ENCODE results near the gene CHAC2. TPM values are rescaled to one million over a fixed set of nuclear protein-coding genes. Genes with fewer than 3 reads are reported as not detected.
A peak's percentile ranks its signal among the peaks of the same experiment; 100 is the strongest.
"Not testable (repeated sequence)": the region's sequence is repeated elsewhere in the genome, so short reads cannot be mapped to it uniquely, and the experiment has no call there.

Gene CHAC2
- total RNA-seq, 1 donor from 2014 or later: 2.9 TPM

- no peak for TF ChIP-seq CTCF (IDR thresholded peaks at IDR 0.05; ENCODE audit: unreplicated experiment)
- Mint-ChIP-seq H3K36me3 (ENCODE audit: insufficient read depth) (peaks cover 11% of the 10 kb centered on the region), H3K4me1 (ENCODE audit: low read depth) (no peaks in the 10 kb centered on the region), H3K9me3 (ENCODE audit: low read depth) (no peaks in the 10 kb centered on the region), H3K4me3 (ENCODE audit: low read depth) (no peak overlapping the region), H3K27ac (no peak overlapping the region), H3K27me3 (no peaks in the 10 kb centered on the region)
- DNase-seq (ENCODE audit: low spot score, unreplicated experiment): no peak
Measured at GRCh38 chr2:53818854-53819435, 51.3 kb downstream of the CHAC2 start.

DNA sequence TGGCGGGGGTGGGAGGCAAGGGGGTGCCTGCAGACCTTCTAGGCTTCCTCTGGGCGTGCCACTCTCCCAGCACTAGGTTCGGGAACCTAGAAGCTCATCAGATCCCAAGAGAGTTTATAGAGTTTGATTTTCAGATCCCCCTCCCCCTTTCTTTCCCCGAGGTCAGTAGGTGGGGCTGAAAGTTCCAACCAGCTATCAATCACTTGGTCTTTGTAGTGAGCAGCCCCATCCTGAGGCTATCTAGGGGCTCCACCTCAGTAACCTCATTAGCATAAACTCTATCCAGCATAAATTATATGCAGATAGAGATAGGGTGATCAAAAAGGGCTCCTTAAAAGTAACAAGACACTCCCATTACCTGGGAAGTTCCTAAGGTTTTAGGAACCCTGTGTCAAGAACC, 52.0 kb downstream of the CHAC2 start:
- Mint-ChIP-seq H3K4me3 (ENCODE audit: low read depth) (no peak overlapping the region), H3K9me3 (ENCODE audit: low read depth) (no peaks in the 10 kb centered on the region), H3K4me1 (ENCODE audit: low read depth) (no peaks in the 10 kb centered on the region), H3K36me3 (ENCODE audit: insufficient read depth) (peaks cover 11% of the 10 kb centered on the region), H3K27me3 (no peaks in the 10 kb centered on the region), H3K27ac (no peak overlapping the region)
- no peak for TF ChIP-seq CTCF (IDR thresholded peaks at IDR 0.05; ENCODE audit: unreplicated experiment)
- DNase-seq (ENCODE audit: low spot score, unreplicated experiment): no peak

DNA sequence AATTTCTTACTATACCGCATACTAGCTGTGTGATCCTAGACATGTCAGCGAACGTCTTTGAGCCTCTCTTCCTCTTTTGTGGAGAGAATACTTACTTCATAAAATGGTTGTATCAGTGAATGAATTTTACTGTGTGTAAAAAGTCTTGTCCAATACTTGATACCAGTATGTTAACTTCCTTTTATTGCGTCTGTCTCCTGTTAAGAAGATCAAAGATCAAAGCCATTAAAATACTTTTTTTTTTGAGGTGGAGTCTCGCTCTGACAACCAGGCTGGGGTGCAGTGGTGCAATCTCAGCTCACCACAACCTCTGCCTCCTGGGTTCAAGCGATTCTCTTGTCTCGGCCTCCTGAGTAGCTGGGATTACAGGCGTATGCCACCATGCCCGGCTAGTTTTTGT, 52.4 kb downstream of the CHAC2 start:
- TF ChIP-seq CTCF (IDR thresholded peaks at IDR 0.05; ENCODE audit: unreplicated experiment): no peak
- Mint-ChIP-seq H3K36me3 (ENCODE audit: insufficient read depth) (peaks cover 11% of the 10 kb centered on the region), H3K9me3 (ENCODE audit: low read depth) (no peaks in the 10 kb centered on the region)

DNA sequence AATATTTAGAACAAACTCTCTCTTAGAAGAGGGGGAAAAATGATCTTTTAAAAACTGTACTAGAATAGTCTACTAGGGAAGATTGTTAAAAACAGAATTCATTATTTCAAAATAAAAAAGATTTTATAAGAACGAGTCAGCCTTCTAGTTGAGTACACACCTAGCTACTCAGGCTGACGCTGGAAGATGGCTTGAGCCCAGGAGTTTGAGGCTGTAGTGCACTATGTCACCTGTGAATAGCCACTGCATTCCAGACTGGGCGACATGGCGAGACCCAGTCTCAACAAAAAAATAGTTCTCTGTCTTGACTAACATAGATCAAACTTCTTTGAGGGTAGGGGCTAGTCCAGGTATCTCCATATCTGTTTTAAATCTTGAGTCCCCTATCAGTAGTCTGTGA, 53.1 kb downstream of the CHAC2 start:
- Mint-ChIP-seq H3K9me3 (ENCODE audit: low read depth) (no peaks in the 10 kb centered on the region), H3K4me3 (ENCODE audit: low read depth) (no peak overlapping the region), H3K27ac (no peak overlapping the region)

More for the DNA sequence above, 52.4 kb downstream of the CHAC2 start:
- no peaks in the 10 kb centered on the region for H3K4me1 Mint-ChIP-seq (ENCODE audit: low read depth)
- no peak overlapping the region for H3K4me3 Mint-ChIP-seq (ENCODE audit: low read depth)
- H3K27me3 Mint-ChIP-seq: no peaks in the 10 kb centered on the region
- no peak for DNase-seq (ENCODE audit: low spot score, unreplicated experiment)
- H3K27ac Mint-ChIP-seq: peak overlapping the region; percentile 78

GRCh38 chr2:53821810-53822209, 54.2 kb downstream of the CHAC2 start:
- Mint-ChIP-seq H3K27me3 (no peaks in the 10 kb centered on the region), H3K4me3 (ENCODE audit: low read depth) (no peak overlapping the region), H3K9me3 (ENCODE audit: low read depth) (no peaks in the 10 kb centered on the region), H3K27ac (no peak overlapping the region), H3K4me1 (ENCODE audit: low read depth) (peaks cover 2% of the 10 kb centered on the region), H3K36me3 (ENCODE audit: insufficient read depth) (peaks cover 2% of the 10 kb centered on the region)
- TF ChIP-seq CTCF (IDR thresholded peaks at IDR 0.05; ENCODE audit: unreplicated experiment): no peak
- no peak for DNase-seq (ENCODE audit: low spot score, unreplicated experiment)

More for the DNA sequence above, 53.1 kb downstream of the CHAC2 start:
- Mint-ChIP-seq H3K27me3 (no peaks in the 10 kb centered on the region), H3K36me3 (ENCODE audit: insufficient read depth) (peaks cover 5% of the 10 kb centered on the region), H3K4me1 (ENCODE audit: low read depth) (no peaks in the 10 kb centered on the region)
- TF ChIP-seq CTCF (IDR thresholded peaks at IDR 0.05; ENCODE audit: unreplicated experiment): no peak
- no peak for DNase-seq (ENCODE audit: low spot score, unreplicated experiment)

DNA sequence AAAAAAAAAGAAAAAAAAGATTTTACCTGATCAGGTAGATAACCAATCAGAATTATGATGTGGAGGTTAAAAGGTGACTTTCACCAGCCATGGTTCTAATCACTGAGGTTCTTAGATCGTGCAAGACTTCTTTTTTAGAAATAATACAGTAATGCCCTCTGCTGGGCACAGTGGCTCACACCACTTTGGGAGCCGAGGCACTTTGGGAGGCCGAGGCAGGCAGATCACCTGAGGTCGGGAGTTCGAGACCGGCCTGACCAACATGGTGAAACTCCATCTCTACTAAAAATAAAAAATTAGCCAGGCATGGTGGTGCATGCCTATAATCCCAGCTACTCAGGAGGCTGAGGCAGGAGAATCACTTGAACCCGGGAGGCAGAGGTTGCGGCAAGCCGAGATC, 56.0 kb downstream of the CHAC2 start:
- DNase-seq (ENCODE audit: low spot score, unreplicated experiment): not testable (repeated sequence)

More for the DNA sequence above, 56.0 kb downstream of the CHAC2 start:
- H3K36me3 Mint-ChIP-seq (ENCODE audit: insufficient read depth); H3K27ac Mint-ChIP-seq; H3K4me1 Mint-ChIP-seq (ENCODE audit: low read depth); H3K9me3 Mint-ChIP-seq (ENCODE audit: low read depth); H3K4me3 Mint-ChIP-seq (ENCODE audit: low read depth); H3K27me3 Mint-ChIP-seq: not testable (repeated sequence)

Data from progenitor cell of endocrine pancreas (in vitro differentiated cells).